SU-DHL-6 (cell line): Measurements from ENCODE around the gene HS3ST4.

Experiments used
- H2AFZ ChIP-seq: fragments of 200-600 bp; sonication (generic); 2 replicates; pipeline ENCODE4 v1.6.1; 2014; ENCODE audit warnings: low read depth, mild to moderate bottlenecking, moderate library complexity, mixed read lengths, antibody characterized with exemption, low read length; ENCODE audit not compliant: severe bottlenecking
- H3F3A ChIP-seq: fragments of 200-600 bp; shearing (Covaris generic); 2 replicates; pipeline ENCODE4 v1.6.0; 2016; ENCODE audit warnings: antibody characterized with exemption, mild to moderate bottlenecking; ENCODE audit not compliant: insufficient read depth
- H3K27ac ChIP-seq: fragments of 200-600 bp; sonication (generic); 2 replicates; pipeline ENCODE4 v1.5.1; 2016; ENCODE audit warnings: low read depth, mild to moderate bottlenecking, low read length, moderate library complexity, mixed read lengths
- H3K27me3 ChIP-seq: fragments of 200-600 bp; sonication (generic), shearing (Covaris generic); 2 replicates; pipeline ENCODE4 v1.6.0; 2014; ENCODE audit warnings: mild to moderate bottlenecking, low read length
- H3K36me3 ChIP-seq: fragments of 200-600 bp; sonication (generic); 2 replicates; pipeline ENCODE4 v1.6.1; 2014; ENCODE audit warnings: mild to moderate bottlenecking, low read length, mixed read lengths
- H3K4me2 ChIP-seq: fragments of 300-600, 200-600 bp; shearing (Covaris generic), sonication (generic); 2 replicates; pipeline ENCODE4 v1.6.0; 2014; ENCODE audit warnings: low read length, low read depth, mild to moderate bottlenecking; ENCODE audit not compliant: poor library complexity, severe bottlenecking
- H3K4me3 ChIP-seq: fragments of 200-600 bp; sonication (generic); 2 replicates; pipeline ENCODE4 v1.5.1; 2014; ENCODE audit warnings: antibody characterized with exemption, low read length, mild to moderate bottlenecking, mixed read lengths; ENCODE audit not compliant: insufficient read depth, poor library complexity, severe bottlenecking
- H3K79me2 ChIP-seq: fragments of 200-600 bp; sonication (generic); 2 replicates; pipeline ENCODE4 v1.6.1; 2014; ENCODE audit warnings: mild to moderate bottlenecking, low read length, moderate library complexity; ENCODE audit not compliant: insufficient read depth
- H3K9ac ChIP-seq: fragments of 200-600 bp; sonication (generic); 2 replicates; pipeline ENCODE4 v1.7.0; 2014; ENCODE audit warnings: mild to moderate bottlenecking, low read length
- H3K9me2 ChIP-seq: fragments of 200-600 bp; sonication (generic); replicated peaks from 2 replicates; pipeline ENCODE4 v1.6.1; 2014; ENCODE audit warnings: low read length; ENCODE audit not compliant: insufficient read depth
- H3K9me3 ChIP-seq: fragments of 200-600 bp; sonication (generic); 2 replicates; pipeline ENCODE4 v1.6.1; 2014; ENCODE audit warnings: low read length, mixed read lengths; ENCODE audit not compliant: insufficient read depth
- H4K20me1 ChIP-seq: fragments of 200-600 bp; sonication (generic); 2 replicates; pipeline ENCODE4 v1.6.1; 2014; ENCODE audit warnings: low read depth, mild to moderate bottlenecking, antibody characterized with exemption, low read length, moderate library complexity, mixed read lengths
- CTCF ChIP-seq: fragments of 200-600 bp; sonication (generic); IDR thresholded peaks from one replicate; pipeline ENCODE4 v1.5.1; 2017; ENCODE audit warnings: antibody characterized with exemption, mild to moderate bottlenecking, low read length, moderate library complexity; ENCODE audit not compliant: insufficient read depth, poor library complexity, severe bottlenecking
- EZH2phosphoT487 ChIP-seq: fragments of 200-600 bp; sonication (generic), shearing (Covaris generic); conservative IDR thresholded peaks from 2 replicates; pipeline ENCODE4 v1.6.1; 2018; ENCODE audit warnings: mild to moderate bottlenecking, antibody characterized with exemption, low read length, moderate library complexity, mixed read lengths

Gene HS3ST4

GRCh38 chr16:25747160-25747758 is 55.5 kb downstream of the HS3ST4 start:
- H3F3A ChIP-seq, result no peaks in the 10 kb centered on the region
- H2AFZ ChIP-seq, result no peak overlapping the region
- no peak overlapping the region for H3K4me3 ChIP-seq
- no peaks in the 10 kb centered on the region for H3K79me2 ChIP-seq
- H3K4me2 ChIP-seq, result no peak overlapping the region
- no peaks in the 10 kb centered on the region for H3K9me3 ChIP-seq
- no peaks in the 10 kb centered on the region for H3K36me3 ChIP-seq
- no peaks in the 10 kb centered on the region for H3K9me2 ChIP-seq
- H3K27ac ChIP-seq, result no peak overlapping the region
- no peak overlapping the region for H3K9ac ChIP-seq
- TF ChIP-seq CTCF, result no peak
- no peak for TF ChIP-seq EZH2phosphoT487
- H3K27me3 ChIP-seq, result no peaks in the 10 kb centered on the region
- H4K20me1 ChIP-seq, result no peaks in the 10 kb centered on the region

DNA sequence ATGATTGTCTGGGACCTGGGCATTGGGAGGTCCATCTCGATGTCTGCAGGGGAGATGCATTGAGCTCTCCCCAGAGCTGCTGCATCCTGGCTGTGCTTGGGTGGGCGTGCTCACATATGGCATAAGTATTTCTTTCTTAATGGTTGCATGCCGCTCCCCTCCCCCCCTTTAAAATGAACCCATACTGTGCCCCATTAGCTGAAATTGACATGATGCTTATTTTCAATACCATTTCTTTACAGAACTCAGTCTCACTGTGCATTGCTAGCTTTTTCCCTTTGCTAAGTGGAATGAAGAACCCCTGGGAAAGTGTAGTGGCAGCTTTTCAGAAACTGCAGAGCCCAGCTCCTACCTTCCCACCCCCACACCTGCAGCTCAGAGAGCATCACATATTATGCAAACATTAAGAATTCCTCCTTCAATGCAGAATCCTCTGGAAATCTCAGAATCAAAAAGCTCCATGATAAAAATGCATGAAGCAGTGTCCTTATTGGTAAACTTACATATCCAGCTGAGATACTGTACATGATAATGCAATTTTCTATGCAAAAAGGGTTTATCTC is 56.4 kb downstream of the HS3ST4 start:
- TF ChIP-seq CTCF (no peak), EZH2phosphoT487 (no peak)
- Histone ChIP-seq H3K4me2 (no peak overlapping the region), H3F3A (no peaks in the 10 kb centered on the region)

DNA sequence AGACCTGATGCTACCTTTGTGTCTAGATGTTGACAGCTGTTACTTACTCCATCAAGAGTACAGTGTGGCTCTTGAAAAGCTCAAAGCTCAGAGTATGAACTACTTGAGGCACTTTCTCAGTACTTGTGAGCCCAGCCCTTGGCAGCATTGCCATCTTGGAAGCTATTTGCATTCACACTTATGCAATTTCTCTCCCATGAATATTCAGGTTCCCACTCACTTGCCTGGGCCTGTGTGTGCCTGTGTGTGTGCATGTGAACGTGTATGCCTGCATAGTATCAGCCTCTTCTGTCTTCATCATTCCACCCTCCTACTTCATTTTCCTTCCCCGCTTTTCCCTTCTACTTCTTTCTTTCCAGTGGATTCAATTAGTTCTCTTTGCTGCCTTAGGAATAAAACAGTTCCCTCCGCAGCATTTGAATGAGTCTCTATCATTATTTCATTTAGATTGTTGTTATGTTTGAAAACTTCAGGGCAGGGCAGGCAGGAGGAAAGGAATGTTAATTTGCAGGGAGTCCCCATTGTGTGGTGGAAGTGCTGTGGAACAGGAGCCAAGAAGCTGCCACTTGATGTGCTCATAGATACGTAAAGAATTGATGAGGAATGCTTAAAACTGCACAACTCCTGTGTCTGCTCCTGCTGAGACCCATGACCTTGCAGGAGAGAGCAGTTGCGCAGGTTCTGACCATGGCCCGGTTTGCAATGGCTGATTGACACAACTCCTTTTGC is 58.9 kb downstream of the HS3ST4 start:
- Histone ChIP-seq H3K9me3 (no peaks in the 10 kb centered on the region), H3K36me3 (no peaks in the 10 kb centered on the region), H3K4me2 (no peak overlapping the region), H3K27ac (no peak overlapping the region), H4K20me1 (no peaks in the 10 kb centered on the region), H2AFZ (no peak overlapping the region), H3K27me3 (no peaks in the 10 kb centered on the region), H3K9me2 (no peaks in the 10 kb centered on the region), H3F3A (no peaks in the 10 kb centered on the region), H3K9ac (no peak overlapping the region), H3K4me3 (no peak overlapping the region), H3K79me2 (no peaks in the 10 kb centered on the region)
- no peak for TF ChIP-seq EZH2phosphoT487
- no peak for TF ChIP-seq CTCF

More for the DNA sequence above, 56.4 kb downstream of the HS3ST4 start:
- H3K27me3 ChIP-seq, result no peaks in the 10 kb centered on the region
- H3K79me2 ChIP-seq, result no peaks in the 10 kb centered on the region
- no peak overlapping the region for H3K27ac ChIP-seq
- no peak overlapping the region for H2AFZ ChIP-seq
- no peaks in the 10 kb centered on the region for H3K9me2 ChIP-seq
- H3K36me3 ChIP-seq, result no peaks in the 10 kb centered on the region
- H3K9ac ChIP-seq, result no peak overlapping the region
- no peaks in the 10 kb centered on the region for H3K9me3 ChIP-seq
- H3K4me3 ChIP-seq, result no peak overlapping the region
- H4K20me1 ChIP-seq, result no peaks in the 10 kb centered on the region
